ENCODE data around the gene IL22RA2.
A peak's percentile ranks its signal among the peaks of the same experiment; 100 is the strongest.

IL22RA2 gene

DNA sequence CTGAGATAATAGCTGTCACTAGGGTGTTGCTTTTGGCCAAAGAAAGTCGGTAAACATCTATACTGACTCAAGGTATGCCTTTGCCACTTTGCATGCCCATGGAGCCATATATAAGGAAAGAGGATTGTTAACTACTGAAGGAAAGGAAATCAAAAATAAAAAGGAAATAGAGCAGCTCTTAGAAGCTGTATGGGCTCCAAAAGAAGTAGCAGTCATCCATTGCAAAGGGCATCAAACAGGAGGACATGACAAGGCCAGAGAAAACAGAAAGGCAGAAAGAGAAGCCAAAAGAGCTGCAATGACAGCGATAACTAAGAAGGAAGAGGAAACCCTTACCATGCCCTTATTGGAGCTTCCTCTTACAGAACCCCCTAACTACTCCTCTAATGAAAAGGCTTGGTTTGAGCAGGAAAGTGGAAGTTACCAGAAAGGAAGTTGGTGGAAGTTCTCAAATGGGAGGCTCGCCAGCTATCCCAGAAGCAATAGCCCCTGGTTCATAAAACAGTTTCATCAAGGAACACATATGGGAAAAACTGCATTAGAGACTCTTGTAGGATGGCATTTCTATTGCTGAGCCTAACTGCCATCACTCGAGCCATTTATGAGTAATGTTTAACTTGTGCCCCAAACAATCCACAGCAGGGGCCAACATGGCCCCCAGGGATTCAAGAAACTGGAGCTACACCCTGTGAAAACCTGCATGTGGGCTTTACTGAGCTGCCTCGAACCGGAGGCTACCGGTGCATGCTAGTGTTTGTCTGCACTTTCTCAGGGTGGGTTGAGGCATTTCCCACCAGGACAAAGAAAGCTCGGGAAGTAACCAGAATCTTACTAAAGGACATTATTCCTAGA, 7.0 kb downstream of the IL22RA2 start:
- peak; percentile 27 for DNase-seq (ENCODE audit: low spot score)

DNA sequence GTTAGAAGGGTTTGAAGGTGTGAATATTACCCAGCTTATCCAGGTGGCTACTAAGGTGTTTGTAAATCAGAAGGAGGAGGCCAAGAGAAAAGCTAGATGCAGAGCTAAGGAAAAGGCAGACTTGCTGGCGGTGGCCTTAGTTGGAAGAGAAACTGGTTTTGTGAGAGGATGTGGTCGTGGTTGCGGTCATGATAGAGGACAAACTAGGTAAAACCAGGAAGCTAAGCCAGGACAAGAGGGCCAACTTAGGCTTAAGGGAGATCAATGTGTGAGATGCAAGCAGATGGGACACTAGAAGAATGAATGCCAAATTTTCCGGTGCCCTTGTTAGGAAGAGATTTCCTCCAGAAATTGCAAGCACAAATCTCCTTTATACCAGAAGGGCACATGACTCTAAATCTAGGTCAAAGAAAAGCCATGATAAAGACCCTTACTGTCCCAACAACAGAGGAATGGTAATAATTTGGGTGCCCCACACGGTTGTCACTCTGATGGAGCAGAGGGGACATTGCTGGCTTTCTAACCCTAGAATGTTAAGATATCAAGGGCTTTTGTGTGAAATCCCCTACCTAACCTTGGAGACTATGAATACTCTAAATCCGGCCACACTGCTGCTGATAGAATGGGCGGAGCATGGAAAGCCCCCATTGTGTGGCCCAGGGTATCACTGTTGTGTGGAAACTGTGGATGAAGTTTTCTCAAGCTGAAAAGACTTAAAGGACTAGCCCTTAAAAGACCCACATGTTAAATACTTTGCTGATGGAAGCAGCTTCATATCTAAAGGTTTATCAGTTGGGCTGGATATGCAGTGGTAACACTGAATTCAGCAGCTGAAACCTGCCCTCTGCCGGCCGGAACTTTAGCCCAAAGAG, 7.8 kb downstream of the IL22RA2 start:
- no peak for DNase-seq (ENCODE audit: low spot score)

DNA sequence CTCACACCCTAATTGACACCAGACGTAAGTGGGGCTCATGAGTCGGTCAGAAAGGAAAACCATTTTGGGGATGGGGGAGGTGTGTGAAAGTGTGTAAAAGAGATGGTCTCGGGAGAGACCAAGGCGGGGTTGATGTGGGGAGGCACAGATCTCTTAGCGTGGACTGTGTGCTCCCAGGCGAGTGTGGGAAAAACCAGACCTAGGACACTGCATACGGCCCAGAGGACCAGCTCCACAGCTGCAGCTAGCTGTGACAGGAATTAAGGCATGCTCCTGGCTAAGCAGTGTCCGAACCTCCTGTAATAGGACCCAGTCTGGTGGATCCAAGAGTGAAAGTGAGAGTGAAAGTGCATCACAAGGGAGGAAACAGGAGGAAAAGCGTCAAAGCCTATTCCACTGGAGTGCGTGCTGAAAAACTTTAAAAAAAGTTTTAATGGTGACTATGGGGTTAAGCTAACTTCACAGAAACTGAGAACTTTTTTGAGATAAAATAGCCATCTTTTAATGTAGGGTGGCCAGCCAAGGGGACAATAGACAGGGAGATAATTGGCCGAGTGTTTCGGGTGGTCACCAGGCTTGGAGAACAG, 9.6 kb downstream of the IL22RA2 start:
- no peak for DNase-seq (ENCODE audit: low spot score)

DNA sequence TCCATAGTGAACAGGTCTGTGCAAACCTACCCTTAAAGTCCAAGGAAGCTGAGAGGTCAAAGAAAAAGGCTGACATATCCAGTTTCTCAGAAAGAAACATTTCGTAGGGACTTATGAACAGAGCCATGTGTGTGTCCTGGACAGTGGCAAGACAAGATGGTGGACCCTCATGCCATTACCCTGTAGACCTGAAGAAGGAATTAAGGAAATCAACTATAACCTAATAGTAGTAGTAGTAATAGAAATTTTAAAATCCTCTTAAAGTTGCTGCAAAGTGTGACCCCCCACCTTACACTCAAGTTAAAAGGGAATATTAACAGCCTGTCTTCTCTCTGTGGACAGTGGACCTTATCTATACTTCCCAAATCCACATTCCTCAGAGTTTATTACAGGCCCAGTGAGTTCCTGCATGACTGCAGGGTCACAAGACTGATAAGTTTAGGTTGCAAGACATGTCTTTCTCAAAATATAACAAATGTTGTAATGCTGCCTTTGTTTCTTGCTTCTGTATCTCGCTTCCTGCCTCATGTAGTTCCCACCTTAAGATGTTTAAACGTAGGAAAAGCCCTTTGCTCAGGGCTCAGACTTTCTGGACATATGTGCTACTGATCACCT, 10.6 kb downstream of the IL22RA2 start:
- no peak for DNase-seq (ENCODE audit: low spot score)

DNA sequence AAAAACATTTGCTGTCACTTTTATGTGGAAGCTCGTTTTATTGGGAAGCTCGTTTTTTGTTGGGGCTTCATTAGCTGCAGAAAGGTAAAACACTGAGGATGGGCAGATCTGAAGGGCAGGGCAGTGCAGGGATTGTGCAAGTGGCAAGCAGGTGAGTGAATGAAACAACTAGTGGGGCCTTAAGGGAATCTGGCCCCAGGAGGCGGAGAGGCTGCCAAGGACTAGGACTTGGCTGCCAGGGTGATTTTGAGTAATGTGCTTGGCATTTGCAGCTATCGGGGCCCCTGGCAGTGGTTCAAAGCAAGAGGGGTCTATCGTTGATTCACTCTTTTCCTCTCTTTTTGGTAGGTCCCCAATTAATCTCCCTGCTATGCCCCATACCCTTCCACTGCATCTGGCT, 11.5 kb downstream of the IL22RA2 start:
- DNase-seq (ENCODE audit: low spot score): no peak

DNA sequence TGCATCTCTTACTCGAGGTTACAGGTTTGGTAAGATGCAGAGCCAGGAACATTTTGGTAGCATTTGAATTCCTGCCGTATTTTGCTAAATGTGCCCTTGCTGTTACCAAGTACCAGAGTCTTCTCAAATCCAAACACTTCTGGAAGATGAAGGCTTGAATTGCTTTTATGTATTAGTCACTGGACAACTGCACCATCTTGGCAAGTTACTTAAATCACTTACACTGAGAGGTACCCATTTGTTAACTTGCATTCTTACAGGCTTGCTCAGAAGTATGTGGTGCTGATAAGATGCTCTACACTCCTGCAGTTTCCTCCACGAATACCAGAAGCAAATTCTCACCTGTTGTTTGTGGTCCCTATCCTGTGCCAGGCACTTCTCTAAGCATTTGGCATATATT, 12.7 kb downstream of the IL22RA2 start:
- DNase-seq (ENCODE audit: low spot score): no peak

DNA sequence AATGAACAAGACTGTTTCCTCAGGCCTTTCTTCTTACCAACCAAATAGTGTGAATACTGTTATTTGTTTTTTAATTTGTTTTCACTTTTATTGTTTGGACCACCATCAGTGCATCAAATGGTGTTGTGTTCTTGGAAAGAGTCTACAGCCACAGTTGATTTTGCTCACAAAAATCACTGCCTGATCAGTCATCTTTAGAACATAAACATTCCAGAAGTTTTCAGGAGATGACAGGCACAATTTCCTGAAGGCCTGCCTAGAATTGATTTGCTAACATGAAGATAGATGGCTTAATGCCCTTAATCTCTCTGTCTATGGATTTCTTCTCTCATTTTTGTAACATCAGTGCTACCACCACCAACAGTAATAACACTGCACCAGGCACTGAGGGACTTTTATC, 13.5 kb downstream of the IL22RA2 start:
- DNase-seq (ENCODE audit: low spot score): no peak

DNA sequence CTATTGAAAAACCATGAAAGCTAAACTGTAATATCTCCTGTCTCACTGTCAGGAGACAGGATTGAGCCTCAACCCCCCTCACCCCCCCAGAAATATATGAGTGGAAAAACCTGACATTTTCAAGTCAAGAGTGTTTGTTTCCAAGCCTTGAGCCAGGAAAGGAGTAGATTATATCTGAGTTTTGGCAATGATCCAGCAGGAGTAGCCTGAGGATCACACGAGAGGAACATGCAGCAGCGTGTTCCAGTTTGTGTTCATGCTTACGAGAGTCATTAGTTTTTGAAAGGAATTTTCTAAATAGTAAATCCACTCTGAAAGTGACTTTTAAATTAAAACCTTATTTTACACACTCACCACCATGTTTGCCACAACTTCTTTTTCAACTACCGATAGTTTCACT, 15.8 kb downstream of the IL22RA2 start:
- DNase-seq (ENCODE audit: low spot score): no peak

DNA sequence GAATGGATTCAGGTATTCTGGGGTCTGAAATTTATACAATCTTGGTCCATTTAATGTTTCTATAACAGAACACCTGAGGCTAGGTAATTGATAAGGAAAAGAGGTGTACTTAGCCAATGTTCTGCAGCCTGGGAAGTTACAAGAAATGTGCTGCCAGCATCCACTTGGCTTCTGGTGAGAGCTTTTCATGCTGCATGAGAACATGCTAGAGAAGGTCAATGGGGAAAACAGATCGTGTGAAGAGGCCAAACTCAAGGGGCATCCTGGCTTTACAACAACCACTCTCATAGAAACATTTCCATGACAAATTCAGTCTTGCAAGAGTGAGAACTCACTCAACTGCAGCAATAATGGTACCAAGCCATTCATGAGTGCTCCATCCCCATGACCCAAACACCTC, 16.8 kb downstream of the IL22RA2 start:
- DNase-seq (ENCODE audit: low spot score): no peak

DNA sequence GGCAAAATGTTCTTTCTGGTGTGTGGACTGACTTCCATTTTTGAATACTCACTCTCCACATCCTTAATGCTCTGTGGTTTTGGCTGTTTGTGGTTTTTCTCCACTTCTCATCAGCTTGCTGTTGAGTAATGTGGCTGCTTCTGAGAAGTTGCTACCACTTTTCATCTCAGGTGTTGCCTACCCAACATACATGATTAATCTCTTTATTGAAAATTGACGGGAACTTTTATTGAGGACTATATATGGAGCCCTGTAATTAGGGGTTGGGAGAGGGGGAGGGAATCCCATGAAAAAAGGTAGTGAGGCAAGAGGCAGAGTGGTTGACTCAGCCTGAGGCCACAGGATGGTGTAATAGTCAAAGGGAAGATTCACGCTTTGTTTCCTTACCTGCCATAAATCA, 17.6 kb downstream of the IL22RA2 start:
- peak; percentile 14 for DNase-seq (ENCODE audit: low spot score)

DNA sequence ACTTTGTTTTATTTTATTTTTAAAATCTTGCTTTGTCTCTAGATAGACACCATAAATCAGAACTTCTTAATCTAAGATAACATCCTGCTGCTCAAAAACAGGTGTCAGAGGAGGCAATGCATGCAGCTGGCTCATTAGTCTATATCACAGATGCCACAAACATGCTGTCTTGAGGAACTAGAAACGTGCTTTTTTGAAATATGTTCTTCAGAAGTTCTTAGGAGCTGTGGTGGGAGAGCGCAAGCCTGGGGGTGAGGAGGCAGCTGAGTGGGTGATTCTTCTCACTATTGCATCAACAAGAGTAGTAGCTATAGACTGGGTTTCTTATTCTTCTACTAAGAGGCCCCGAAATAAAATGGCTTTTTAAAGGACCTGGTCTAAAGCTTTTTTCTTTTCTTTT, 23.4 kb downstream of the IL22RA2 start:
- DNase-seq (ENCODE audit: low spot score): no peak

DNA sequence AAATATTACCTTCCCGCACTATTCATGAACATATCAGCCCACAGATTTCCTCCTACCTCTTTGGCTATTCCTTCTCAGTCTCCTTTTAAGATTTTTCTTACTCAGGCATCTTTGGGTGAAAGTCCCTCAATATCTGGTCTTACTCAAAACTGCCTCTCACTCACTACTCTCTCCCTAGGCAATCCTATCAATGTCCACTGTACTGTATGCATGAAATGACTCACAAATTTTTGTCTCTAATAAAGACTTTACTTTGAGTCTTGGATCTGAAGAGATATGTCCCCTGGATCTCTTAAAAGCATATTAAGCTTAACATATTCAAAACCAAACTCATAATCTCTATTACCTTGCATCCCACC, 24.4 kb downstream of the IL22RA2 start:
- no peak for DNase-seq (ENCODE audit: low spot score)

DNA sequence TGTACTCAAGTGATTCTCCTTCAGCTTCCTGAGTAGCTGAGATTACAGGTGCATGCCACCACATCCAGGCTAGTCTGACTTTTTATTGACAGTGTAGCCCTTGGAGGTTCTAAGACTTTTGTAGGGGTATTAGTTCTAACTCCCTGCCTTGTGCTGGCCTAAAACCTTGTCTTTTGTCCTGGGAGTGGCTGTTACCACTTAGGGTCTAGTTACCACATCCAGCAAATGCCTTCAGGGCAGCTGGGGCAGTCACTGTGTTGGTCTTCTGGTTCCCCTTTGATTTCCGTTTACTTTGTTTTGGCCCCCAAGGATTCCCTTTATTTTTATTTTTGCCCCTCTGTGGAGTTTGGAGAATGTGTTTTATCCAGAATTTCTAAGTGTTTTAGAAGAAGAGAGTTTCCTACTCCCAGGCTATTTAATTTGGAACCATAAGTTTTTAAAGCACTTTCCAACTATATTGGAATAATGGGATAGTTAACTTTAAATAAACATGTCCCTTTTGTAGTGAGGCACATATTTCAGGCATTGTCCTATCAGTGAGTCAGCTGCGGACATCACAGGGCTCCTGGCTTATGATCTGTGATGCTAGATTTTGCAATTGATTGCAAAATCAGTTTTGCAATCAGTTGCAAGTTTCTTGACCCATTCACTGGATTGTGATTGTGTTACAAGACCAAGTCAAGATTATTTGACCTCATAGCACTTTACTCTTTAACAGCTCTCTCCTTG, 25.0 kb downstream of the IL22RA2 start:
- DNase-seq (ENCODE audit: low spot score): no peak

DNA sequence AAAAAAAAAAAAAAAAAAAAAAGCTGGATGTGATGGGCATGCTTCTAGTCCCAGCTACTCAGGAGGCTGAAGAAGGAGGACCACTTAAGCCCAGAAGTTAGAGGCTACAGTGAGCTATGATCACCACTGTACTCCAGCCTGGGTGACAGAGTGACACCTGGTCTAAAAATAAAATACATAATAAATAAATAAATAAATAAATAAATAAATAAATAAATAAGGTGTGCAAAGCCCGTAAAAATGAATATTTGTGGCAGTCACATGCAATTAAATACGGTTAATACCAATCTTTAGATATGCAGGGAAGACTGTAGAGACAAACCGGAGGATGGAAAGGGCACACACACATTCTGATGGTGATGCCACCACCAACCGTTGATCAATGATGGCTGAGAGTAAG, 26.2 kb downstream of the IL22RA2 start:
- no peak for DNase-seq (ENCODE audit: low spot score)

DNA sequence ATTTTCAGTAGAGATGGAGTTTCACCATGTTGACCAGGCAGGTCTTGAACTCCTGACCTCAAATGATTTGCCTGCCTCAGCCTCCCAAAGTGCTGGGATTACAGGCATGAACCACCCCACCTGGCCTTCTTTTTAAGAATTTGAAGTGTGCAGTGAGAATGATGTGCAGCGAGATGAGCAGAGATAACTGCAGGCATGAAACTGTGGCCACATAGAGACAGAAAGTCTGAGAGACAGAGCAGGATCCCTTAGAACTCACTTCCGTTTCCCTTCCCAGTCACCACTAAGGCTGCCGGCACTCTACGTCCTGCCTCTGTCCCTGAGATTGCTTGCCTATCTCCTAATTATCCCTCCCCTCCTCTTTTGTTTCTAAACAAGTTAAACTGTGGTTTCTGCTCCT, 27.2 kb downstream of the IL22RA2 start:
- no peak for DNase-seq (ENCODE audit: low spot score)

DNA sequence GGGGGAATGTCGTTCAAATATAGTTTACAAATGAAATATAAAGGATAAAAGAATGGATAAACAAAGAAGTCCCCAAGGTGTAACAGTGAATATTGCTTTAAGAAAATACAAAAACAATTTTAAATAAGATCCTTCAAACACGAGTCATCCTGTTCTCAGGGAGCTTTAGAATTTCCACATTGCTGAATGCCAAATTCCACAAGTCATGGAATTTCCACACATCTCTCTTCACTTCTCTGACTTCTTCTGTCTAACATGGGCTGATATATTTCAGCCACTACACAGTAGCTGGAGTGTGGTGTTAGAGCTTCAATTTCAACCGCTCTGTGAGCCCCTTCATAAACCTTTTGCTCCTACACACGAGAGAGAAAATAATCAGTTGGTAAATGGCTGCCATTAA, 28.0 kb downstream of the IL22RA2 start:
- DNase-seq (ENCODE audit: low spot score): no peak

DNA sequence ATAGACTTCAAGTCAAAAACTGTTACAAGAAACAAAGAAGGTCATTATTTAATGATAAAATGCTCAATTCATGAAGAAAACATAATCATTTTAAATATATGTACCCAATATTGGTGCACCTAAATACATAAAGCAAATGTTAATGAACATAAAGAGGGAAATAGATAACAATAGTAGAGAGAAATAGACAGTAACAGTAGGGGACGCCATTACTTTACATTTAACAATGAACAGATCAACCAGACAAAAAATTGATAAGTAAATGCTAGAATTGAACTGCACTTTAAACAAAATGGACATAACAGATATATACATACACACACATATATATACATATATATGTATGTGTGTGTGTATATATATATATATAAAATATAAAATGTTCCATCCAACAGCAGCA, 37.4 kb downstream of the IL22RA2 start:
- no peak for DNase-seq (ENCODE audit: low spot score)

DNA sequence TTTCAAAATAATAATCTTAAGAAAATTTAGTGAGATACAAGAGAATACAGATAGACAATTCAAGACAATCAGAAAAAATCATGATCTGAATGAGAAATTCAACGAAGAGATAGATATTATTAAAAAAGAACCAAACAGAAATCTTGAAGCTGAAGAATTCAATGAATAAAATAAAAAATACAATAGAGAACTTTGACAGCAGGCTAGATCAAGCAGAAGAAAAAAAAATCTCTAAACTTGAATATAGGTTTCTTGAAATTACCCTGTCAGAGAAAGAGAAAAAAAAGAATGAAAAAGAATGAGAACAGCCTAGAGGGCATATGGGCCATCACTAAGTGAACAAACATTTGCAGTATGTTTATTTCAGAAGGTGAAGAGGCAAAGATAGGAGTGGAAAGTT, 39.0 kb downstream of the IL22RA2 start:
- no peak for DNase-seq (ENCODE audit: low spot score)

DNA sequence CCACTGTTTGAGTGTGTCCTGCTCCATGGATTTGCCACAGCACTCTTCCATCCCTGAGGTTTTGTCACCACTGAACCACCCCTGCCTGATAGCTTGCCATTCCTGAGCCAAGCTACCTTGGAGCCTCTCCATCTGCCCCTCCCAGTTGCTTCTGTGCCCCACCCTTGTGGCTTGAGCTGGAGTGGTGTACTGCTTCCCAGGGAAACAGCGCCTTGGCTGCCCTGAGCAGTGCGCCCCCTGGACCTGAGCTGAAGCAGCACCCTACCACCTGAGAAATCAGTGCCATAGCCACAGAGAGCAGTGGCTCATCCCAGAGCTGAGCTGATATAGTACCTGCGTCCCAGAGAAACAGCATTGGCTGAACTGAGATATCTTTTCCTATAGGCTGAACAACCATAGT, 40.3 kb downstream of the IL22RA2 start:
- no peak for DNase-seq (ENCODE audit: low spot score)

DNA sequence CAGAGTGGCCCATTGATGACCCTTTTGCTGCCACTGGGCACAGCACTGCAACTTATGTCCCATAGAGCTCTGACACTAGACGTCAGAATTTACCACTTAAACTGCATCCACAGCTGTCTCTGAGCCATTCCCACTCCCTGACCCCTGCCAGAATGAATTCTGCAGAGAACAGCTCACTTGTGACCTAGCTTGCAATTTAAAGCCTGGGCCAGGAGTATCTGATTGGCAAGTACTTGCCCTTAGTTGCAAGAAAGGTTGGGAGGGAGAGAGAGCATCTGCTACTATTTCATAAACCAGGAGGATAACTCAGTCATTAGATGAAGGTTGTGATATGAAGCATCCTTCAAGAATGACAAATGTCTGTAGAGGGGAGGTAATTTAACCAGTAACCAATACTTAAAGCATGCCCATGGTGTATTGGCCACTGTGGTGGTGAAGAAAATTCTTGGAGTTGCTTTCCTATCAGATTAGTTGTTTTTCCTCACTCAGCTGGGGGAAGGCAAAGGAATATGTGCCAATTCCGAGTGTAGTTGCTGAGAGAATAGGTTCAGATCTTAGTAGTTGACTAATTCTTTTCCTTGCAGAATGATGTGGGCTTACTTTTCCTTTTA, 46.5 kb downstream of the IL22RA2 start:
- DNase-seq (ENCODE audit: low spot score): no peak

DNA sequence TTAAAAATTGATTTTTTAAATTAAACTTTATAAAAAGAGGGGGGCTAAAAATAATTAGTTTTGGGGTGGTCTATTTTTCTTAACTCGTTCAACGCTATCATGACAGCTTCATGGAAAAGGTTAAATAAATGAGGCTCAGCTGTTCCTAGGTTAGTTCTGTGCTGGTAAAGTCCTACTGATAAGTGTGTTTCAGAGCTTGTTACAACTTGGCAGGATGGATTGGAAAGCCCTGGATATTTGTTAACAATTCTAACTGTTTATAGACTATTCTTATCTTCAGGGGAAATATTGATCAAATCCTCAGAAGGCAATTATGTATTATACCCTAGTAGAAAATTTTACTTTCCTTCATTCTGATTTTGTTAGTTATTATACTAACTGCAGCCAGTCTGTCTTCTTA, 50.4 kb downstream of the IL22RA2 start:
- DNase-seq (ENCODE audit: low spot score): no peak

Measured in Ammon's horn (tissue), 1 donor.